RKO (cell line): ENCODE results near the gene ZNF580.
A peak's percentile ranks its signal among the peaks of the same experiment; 100 is the strongest.

Experiments
- DNase-seq: peaks from one replicate; pipeline ENCODE4 v3.0.0-alpha.2; 2016; ENCODE audit warnings: low spot score

ZNF580 gene

DNA sequence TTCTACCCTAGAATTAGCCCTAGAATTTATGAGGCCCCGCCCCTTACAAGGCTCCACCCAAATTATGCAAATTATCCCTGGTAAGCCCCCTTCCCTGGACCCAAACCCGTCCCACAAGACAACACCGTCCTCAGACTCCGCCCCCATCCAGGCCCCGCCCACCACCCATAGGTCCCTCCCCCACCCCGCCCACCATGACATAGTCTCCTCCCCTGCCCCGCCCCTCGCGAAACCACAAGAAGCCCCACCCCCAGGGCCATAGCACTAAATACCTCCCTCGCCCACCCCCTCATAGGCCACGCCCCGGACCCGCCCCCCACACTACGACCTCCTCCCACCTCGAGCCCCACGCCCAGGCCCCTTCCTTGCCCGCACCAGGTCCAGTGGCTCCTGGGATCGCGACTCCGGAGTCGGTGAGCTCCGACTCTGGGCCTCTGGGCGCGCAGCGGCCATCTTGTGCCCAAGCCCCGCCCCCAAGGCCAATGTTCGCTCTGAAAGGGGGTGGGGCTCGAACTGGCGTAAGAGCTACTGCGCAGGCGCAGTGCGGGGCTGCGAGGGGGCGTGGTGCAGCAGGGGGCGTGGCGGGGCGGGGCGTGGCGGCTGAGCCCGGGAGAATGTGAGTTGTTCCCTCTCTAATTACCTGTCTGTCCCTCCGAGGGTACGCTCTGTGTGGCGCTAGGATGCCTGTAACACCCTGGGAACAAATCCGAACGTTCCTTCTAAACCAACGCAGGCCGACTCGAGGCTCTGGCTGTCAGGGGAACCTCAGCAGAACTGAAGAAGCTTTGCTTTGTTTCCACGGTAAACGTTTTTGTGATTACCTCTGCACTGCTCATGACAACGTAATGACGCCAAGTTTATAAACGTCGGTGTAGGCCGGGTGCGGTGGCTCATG lies 16.4 kb upstream of the ZNF580 start, which contains the start of gene ZNF784:
ZNF784 (minus strand) TSS at position 458 of the 895 bp plus-strand sequence; CDS start at position 453, 5 bp downstream.
- peak; percentile 90 for DNase-seq

DNA sequence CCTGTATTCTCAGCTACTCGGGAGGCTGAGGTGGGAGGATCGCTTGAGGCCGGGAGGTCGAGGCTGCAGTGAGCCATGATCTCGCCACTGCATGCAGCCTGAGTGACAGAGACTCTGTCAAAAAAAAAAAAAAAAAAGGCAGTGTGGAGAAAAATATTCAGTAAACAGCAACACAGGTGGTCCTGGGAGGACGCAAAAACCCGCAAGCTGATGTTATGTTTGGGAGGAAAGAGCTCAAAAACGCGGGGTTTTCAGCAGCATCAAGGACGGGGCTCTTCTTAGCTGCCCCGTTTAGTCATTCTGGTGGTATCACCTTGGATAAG lies 15.8 kb upstream of the ZNF580 start:
- DNase-seq, result no peak

- DNase-seq, result no peak
Measured at GRCh38 chr19:55626350-55626749, 14.5 kb upstream of the ZNF580 start.

- DNase-seq, result peak; percentile 93
Measured at GRCh38 chr19:55632463-55632834, 8.4 kb upstream of the ZNF580 start.

- DNase-seq, result no peak
Measured at GRCh38 chr19:55633861-55634260, 6.9 kb upstream of the ZNF580 start.

DNA sequence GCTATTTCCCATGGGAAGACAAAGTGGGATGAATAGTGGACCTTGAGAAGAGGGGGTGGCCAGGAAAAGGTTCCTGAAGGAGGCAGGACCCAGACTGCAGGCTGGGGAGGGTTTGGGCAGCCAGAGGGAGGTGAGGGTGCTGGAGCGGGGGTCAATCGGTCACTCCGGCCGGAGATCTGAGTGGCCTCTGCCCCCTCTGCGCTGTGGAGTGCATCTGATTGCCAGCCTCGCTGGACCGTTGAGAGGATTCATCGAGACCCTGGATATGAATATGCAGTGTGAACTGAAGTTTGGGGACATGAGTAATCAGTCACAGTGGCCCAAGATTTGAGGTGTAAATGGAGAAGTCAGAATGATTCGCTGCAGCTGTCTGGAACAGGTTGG lies 5.5 kb upstream of the ZNF580 start:
- peak; percentile 58 for DNase-seq

DNA sequence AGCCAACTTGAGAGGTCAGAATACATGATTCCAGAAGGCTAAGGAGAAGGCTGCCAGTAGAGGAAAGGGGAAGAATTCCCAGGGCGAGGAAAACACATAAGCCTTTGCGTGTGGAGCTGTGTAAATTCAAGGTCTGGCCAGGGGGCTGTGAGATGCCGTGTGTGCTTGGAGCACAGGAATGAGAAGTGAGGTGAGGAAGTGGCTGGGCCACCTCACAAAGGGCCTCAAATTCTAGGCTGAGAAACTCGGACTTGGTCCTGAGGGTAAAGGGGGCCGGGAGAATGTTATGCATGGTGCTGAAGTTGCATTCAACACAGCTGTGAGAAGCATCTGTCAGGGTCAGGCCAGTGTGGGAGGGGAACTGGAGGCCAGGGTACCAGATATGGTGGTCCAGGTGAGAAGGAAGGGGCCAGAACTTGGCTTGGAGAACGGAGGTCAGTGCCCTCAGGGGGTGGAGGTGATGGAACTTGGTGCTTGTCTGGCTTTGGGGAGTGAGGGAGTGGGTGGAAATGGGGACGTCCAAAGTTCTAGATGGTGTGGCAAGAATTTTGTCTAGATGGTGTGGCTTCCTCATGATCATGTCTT lies 4.9 kb upstream of the ZNF580 start:
- no peak for DNase-seq

GRCh38 chr19:55636723-55637122 lies 4.1 kb upstream of the ZNF580 start:
- no peak for DNase-seq

DNA sequence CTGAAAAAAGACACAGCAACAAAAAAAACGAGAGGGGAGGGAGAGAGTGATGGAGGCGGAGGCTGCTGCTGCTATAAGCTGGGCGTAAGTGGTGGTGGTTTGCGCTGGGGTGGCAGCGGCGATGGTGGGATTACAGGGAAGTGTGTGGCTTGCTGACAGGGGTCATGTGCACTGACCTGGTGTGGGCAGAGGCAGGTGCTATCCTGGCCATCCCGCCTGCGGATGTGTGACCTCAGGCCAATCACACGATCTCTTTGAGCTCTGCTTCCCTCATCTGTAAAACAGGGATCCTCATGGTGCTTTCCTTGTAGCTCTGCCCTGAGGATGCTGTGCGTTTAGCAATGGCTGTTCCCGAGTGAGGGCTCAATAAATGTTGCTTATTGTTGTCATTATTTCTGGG lies 3.3 kb upstream of the ZNF580 start:
- DNase-seq, result no peak

DNA sequence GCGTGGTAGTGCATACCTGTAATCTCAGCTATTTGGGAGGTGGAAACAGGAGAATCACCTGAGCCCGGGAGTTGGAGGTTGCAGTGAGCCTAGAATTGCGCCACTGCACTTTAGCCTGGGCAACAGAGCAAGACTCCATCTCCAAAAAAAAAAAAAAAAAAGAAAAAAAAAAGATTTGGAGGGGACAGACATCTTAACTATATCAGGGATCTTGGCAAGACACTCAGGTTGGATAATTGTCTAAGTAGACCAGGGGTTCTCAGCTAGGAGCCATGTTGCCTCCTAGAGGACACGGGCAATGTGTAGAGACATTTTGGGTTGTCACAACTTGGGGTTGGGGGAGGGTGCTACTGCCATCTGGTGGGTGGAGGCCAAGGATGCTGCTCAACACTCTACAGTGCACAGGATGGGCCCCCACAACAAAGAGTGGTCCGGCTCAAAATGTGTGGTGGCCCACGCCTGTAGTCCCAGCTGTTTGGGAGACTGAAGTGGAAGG lies 1.9 kb upstream of the ZNF580 start:
- peak; percentile 83 for DNase-seq

DNA sequence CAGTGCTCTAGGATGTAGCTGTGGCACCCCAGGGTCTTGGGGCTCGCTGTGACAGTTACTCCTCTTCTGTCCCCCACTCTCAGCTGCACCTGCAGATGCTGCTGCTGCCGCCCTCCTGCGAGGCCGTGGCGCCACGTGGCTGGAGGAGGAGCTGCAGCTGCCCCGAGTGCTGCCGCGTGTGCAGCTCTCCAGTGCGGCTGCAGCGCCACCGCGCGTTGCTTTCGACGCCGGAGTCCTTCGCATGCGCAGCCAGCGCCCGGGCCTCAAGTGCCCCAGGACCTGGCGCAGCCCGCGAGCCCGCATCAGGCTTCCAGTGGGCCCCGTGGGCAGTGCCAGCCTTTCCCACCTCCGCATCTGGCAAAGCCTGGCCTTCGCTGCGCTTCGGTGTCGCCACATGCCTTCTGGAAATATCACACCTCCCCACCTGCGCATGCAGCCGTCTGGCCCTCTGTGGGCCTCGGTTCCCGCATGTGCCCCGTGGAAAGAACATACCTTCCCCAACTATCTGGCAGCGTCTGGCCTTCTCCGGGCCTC lies 692 bp upstream of the ZNF580 start:
- DNase-seq, result no peak

- peak; percentile 64 for DNase-seq
Measured at GRCh38 chr19:55641426-55642152, 787 bp downstream of the ZNF580 start.

GRCh38 chr19:55642153-55643002 lies 1.6 kb downstream of the ZNF580 start:
- no peak for DNase-seq

GRCh38 chr19:55643003-55643886 lies 2.4 kb downstream of the ZNF580 start, which contains the start of gene ZNF581:
ZNF581 (plus strand) TSS chr19:55643649; CDS start chr19:55644572, 923 bp downstream.
- DNase-seq, result peak; percentile 84

- no peak for DNase-seq
Measured at GRCh38 chr19:55643887-55644176, 3.0 kb downstream of the ZNF580 start.

GRCh38 chr19:55644191-55644833 lies 3.5 kb downstream of the ZNF580 start:
- no peak for DNase-seq

DNA sequence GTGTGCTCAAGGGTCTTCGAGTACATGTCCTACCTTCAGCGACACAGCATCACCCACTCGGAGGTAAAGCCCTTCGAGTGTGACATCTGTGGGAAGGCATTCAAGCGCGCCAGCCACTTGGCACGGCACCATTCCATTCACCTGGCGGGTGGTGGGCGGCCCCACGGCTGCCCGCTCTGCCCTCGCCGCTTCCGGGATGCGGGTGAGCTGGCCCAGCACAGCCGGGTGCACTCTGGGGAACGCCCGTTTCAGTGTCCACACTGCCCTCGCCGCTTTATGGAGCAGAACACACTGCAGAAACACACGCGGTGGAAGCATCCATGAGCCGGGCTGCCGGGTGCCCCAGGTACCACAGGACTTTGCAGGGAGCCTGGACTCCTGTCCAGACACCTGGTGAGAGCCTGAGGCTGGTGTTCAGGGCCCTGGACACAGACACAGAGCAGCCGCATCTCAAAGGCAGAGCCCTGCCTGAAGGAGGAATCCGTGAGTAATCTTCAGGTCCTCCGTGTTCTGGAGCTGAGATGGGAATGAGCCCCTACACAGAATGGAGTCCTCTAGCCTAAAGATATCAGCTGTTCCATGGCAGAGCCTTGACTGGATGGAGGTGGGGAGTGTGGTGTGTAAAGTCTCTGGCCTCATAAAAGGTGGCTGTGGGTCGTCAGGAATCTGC lies 4.2 kb downstream of the ZNF580 start:
- peak; percentile 47 for DNase-seq

GRCh38 chr19:55645512-55645881 lies 4.7 kb downstream of the ZNF580 start:
- DNase-seq, result no peak

DNA sequence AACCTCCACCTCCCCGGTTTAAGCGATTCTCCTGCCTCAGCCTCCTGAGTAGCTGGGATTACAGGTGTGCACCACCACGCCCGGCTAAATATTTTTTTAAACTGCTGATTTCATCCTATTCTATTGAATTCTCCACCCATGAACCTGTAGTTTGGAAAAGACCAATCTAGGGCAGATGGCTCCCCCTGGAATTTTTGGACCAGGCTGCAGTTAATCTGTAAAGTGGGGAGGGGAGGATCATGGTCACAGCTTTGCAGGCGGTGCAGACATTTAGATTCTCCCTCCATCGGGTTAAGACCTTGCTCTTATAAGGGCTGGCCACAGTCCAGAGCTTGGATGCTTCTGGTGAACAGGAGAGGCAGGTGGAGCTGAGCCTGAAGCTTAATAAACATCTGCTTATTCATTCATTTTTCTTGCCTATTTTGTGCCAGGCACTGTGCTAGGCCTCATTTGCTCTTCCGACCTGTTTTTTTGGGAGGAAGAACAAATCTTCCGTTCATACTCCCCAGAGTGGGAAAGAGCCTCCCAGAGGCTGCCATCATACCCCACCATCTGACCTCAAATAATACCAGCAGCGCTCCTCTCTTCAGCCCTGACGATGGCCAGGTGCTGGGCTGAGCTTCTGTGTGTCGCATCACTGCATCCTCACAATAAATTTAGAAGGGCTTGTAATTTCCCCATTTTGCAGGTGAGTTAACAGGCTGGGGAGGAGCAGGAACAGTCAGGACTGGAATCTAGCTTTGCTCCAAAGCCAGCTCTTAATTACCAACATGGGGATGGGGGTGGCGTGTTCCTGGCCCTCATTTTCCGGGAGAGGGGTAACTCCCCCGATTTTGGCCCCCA lies 6.3 kb downstream of the ZNF580 start:
- peak; percentile 34 for DNase-seq
